Head of caudate nucleus (tissue), 42 donors: ENCODE results near the gene LHFPL2.
A peak's percentile ranks its signal among the peaks of the same experiment; 100 is the strongest.

ENCODE experiments used
- DNase-seq, 42 donors: peaks; one replicate each; pipeline versions ENCODE4 v3.0.0 to v3.0.0-alpha.2; 2020 to 2021; ENCODE audit warnings: mixed read lengths in 7 of 42
- intact Hi-C: fragments of 100-400 bp; cut with DNase I; formaldehyde crosslinking; loops from one replicate; pipeline ENCODE4 v1.15.0; 2022

The LHFPL2 gene

GRCh38 chr5:78587775-78588291 is 60.7 kb downstream of the LHFPL2 start:
- peak in 2 of 42 donors; percentile 40 to 42 for DNase-seq
- intact Hi-C loops, result no loop called here

GRCh38 chr5:78587081-78587774 is 61.3 kb downstream of the LHFPL2 start:
- intact Hi-C loops, result no loop called here
- DNase-seq, result no peak

GRCh38 chr5:78586251-78586650 is 62.3 kb downstream of the LHFPL2 start:
- intact Hi-C loops, result no loop called here
- peak in 2 of 42 donors; percentile 38 to 48 for DNase-seq

- intact Hi-C loops, result no loop called here
Measured at GRCh38 chr5:78578015-78578414, 70.6 kb downstream of the LHFPL2 start.

GRCh38 chr5:78577071-78577807 is 71.3 kb downstream of the LHFPL2 start:
- intact Hi-C loops, result no loop called here
- DNase-seq, result no peak

More at GRCh38 chr5:78578015-78578414, 70.6 kb downstream of the LHFPL2 start:
- no peak for DNase-seq

- no peak for DNase-seq
- intact Hi-C loops, result no loop called here
Measured at GRCh38 chr5:78576376-78576775, 72.2 kb downstream of the LHFPL2 start.

- intact Hi-C loops, result no loop called here
- peak in 4 of 42 donors; percentile 19 to 59 (median 36) for DNase-seq
Measured at GRCh38 chr5:78574731-78575161, 73.8 kb downstream of the LHFPL2 start.

- no peak for DNase-seq
- intact Hi-C loops, result no loop called here
Measured at GRCh38 chr5:78574131-78574673, 74.4 kb downstream of the LHFPL2 start.

- DNase-seq, result no peak
- intact Hi-C loops, result no loop called here
Measured at GRCh38 chr5:78573318-78573717, 75.3 kb downstream of the LHFPL2 start.

- no peak for DNase-seq
- intact Hi-C loops, result no loop called here
Measured at GRCh38 chr5:78570646-78571045, 77.9 kb downstream of the LHFPL2 start.

GRCh38 chr5:78569441-78569840 is 79.1 kb downstream of the LHFPL2 start:
- intact Hi-C loops, result no loop called here
- peak in 33 of 42 donors; percentile 26 to 79 (median 50) for DNase-seq

GRCh38 chr5:78568676-78569075 is 79.9 kb downstream of the LHFPL2 start:
- intact Hi-C loops, result no loop called here
- DNase-seq, result no peak

- DNase-seq, result peak in 41 of 42 donors; percentile 37 to 89 (median 63)
- intact Hi-C loops, result no loop called here
Measured at GRCh38 chr5:78568212-78568611, 80.4 kb downstream of the LHFPL2 start.

- intact Hi-C loops, result no loop called here
- DNase-seq, result no peak
Measured at GRCh38 chr5:78567617-78568016, 81.0 kb downstream of the LHFPL2 start.

GRCh38 chr5:78566747-78567425 is 81.7 kb downstream of the LHFPL2 start:
- intact Hi-C loops, result no loop called here
- DNase-seq, result no peak

- DNase-seq, result no peak
- intact Hi-C loops, result no loop called here
Measured at GRCh38 chr5:78565395-78565794, 83.2 kb downstream of the LHFPL2 start.

GRCh38 chr5:78563621-78564020 is 85.0 kb downstream of the LHFPL2 start:
- intact Hi-C loops, result no loop called here
- DNase-seq, result no peak

- DNase-seq, result no peak
- intact Hi-C loops, result no loop called here
Measured at GRCh38 chr5:78562714-78563330, 85.8 kb downstream of the LHFPL2 start.

GRCh38 chr5:78562001-78562400 is 86.6 kb downstream of the LHFPL2 start:
- no peak for DNase-seq
- intact Hi-C loops, result no loop called here
